HEK293 (cell line): Measurements from ENCODE around the gene FTCD.

Experiments
- CTCF ChIA-PET: fragments of 350-600 bp; formaldehyde crosslinking; extraction: SDS; loops from one replicate; lab custom pipeline; 2021; ENCODE audit warnings: antibody characterized with exemption; lab: Yijun Ruan, JAX
- POLR2A ChIA-PET: fragments of 300-600 bp; formaldehyde crosslinking; extraction: SDS; loops from one replicate; lab custom pipeline; 2020; ENCODE audit warnings: antibody characterized with exemption, inconsistent platforms; lab: Yijun Ruan, JAX
- H3K27ac ChIP-seq: fragments of 200-500 bp; sonication (Bioruptor generic); 2 replicates; pipeline ENCODE4 v1.5.1; 2014; ENCODE audit warnings: low read depth, low read length, control low read depth, inconsistent platforms; ENCODE audit errors: extremely low read depth
- H3K36me3 ChIP-seq, 2 experiments: fragments of 200-500 bp in 1 of 2; sonication (Bioruptor generic) in 1 of 2; 1 replicate in 1 of 2; 2 replicates in 1 of 2; pipeline ENCODE4 v1.5.1; 2014 to 2017; ENCODE audit warnings: inconsistent platforms in 2 of 2, low read length in 2 of 2; ENCODE audit not compliant: control insufficient read depth in 2 of 2, insufficient read depth in 1 of 2
- H3K4me1 ChIP-seq: fragments of 200-500 bp; sonication (Bioruptor generic); 2 replicates; pipeline ENCODE4 v1.5.1; 2014; ENCODE audit warnings: mild to moderate bottlenecking, low read length, inconsistent platforms; ENCODE audit not compliant: control insufficient read depth, insufficient read depth
- H3K4me3 ChIP-seq: 2 replicates; pipeline ENCODE4 v1.5.1; 2011; ENCODE audit warnings: low read depth, mild to moderate bottlenecking, control low read depth, low read length, moderate library complexity
- H3K9me3 ChIP-seq: fragments of 200-500 bp; sonication (Bioruptor generic); 2 replicates; pipeline ENCODE4 v1.5.1; 2014; ENCODE audit warnings: low read depth, low read length, inconsistent platforms; ENCODE audit not compliant: control insufficient read depth, insufficient read depth
- CTCF ChIP-seq: fragments of 450-650 bp; formaldehyde crosslinking; IDR thresholded peaks from 2 replicates; pipeline ENCODE4 v1.5.1; 2016; ENCODE audit warnings: missing biosample characterization, missing genetic modification characterization
- SCRT2 ChIP-seq: fragments of 450-650 bp; formaldehyde crosslinking; IDR thresholded peaks from 2 replicates; pipeline ENCODE4 v1.5.1; 2016; ENCODE audit warnings: missing biosample characterization, missing genetic modification characterization
- SETDB1 ChIP-seq: IDR thresholded peaks from one replicate; pipeline ENCODE4 v1.6.1; 2017; ENCODE audit warnings: mild to moderate bottlenecking, low read length, moderate library complexity, mixed read lengths; ENCODE audit not compliant: insufficient read length
- SP2 ChIP-seq: fragments of 450-650 bp; formaldehyde crosslinking; IDR thresholded peaks from 2 replicates; pipeline ENCODE4 v1.5.1; 2016; ENCODE audit warnings: missing biosample characterization, missing genetic modification characterization
- TRIM28 ChIP-seq: IDR thresholded peaks from 2 replicates; pipeline ENCODE4 v1.6.1; 2011; ENCODE audit warnings: low read length, control low read depth, borderline replicate concordance
- ZNF426 ChIP-seq: fragments of 450-650 bp; formaldehyde crosslinking; IDR thresholded peaks from 2 replicates; pipeline ENCODE4 v1.5.1; 2017; ENCODE audit warnings: missing biosample characterization, missing genetic modification characterization, mild to moderate bottlenecking, inconsistent platforms, moderate library complexity
- ZNF530 ChIP-seq: fragments of 450-650 bp; formaldehyde crosslinking; IDR thresholded peaks from 2 replicates; pipeline ENCODE4 v1.5.1; 2016; ENCODE audit warnings: low read depth, missing biosample characterization, missing genetic modification characterization
- ZNF571 ChIP-seq: fragments of 450-650 bp; formaldehyde crosslinking; IDR thresholded peaks from 2 replicates; pipeline ENCODE4 v1.5.0; 2017; ENCODE audit warnings: missing biosample characterization, missing genetic modification characterization
- ZNF701 ChIP-seq: fragments of 450-650 bp; formaldehyde crosslinking; IDR thresholded peaks from 2 replicates; pipeline ENCODE4 v1.5.1; 2016; ENCODE audit warnings: missing biosample characterization, missing genetic modification characterization
- ZSCAN18 ChIP-seq: fragments of 450-650 bp; formaldehyde crosslinking; IDR thresholded peaks from 2 replicates; pipeline ENCODE4 v1.5.1; 2016; ENCODE audit warnings: missing biosample characterization, missing genetic modification characterization

The FTCD gene

GRCh38 chr21:46115441-46116188 lies 39.8 kb downstream of the FTCD start (continued):
- TF ChIP-seq CTCF (tag by site-specific recombination) = no peak
- no peak for TF ChIP-seq SP2
- TF ChIP-seq ZNF426 (tag by site-specific recombination) = no peak
- TF ChIP-seq, all 188 proteins: peak for 0

- CTCF ChIA-PET = interaction anchor here (1.0 kb wide), 1 partner anchor 29 kb away, joined by 3 read pairs; no protein-coding TSS in a partner anchor
- TF ChIP-seq TRIM28 (peak; percentile 78; the same call in 1 of the 2 replicates), ZNF530 (no peak), SETDB1 (peak; percentile 62)
- H3K9me3 ChIP-seq = no peaks in the 10 kb centered on the region
- H3K36me3 ChIP-seq = peaks cover 0 to 74% of the 10 kb centered on the region in 2 experiments
- no peak overlapping the region for H3K27ac ChIP-seq
- H3K4me1 ChIP-seq = no peaks in the 10 kb centered on the region
- POLR2A ChIA-PET = interaction anchor here (0.7 kb wide), 1 partner anchor 151 kb away, joined by 3 read pairs; no protein-coding TSS in a partner anchor
- no peak overlapping the region for H3K4me3 ChIP-seq
Observed at GRCh38 chr21:46114963-46115362, 40.4 kb downstream of the FTCD start.

GRCh38 chr21:46113497-46114176 lies 41.7 kb downstream of the FTCD start:
- CTCF ChIA-PET = interaction anchor here (1.5 kb wide), 1 partner anchor 29 kb away, joined by 3 read pairs; no protein-coding TSS in a partner anchor
- H3K9me3 ChIP-seq = no peaks in the 10 kb centered on the region
- H3K4me1 ChIP-seq = no peaks in the 10 kb centered on the region
- H3K36me3 ChIP-seq = peaks cover 0 to 62% of the 10 kb centered on the region in 2 experiments
- no peak overlapping the region for H3K4me3 ChIP-seq
- H3K27ac ChIP-seq = no peak overlapping the region
- TF ChIP-seq ZSCAN18 (no peak), SCRT2 (tag by site-specific recombination) (0 out of 2 replicates have a peak, but pooled peaks have one; percentile 19)
- POLR2A ChIA-PET = no interaction called here

- CTCF ChIA-PET = interaction anchor here (1.5 kb wide), 1 partner anchor 30 kb away, joined by 3 read pairs; no protein-coding TSS in a partner anchor
- peaks cover 0 to 53% of the 10 kb centered on the region in 2 experiments for H3K36me3 ChIP-seq
Observed at GRCh38 chr21:46112725-46113215, 42.6 kb downstream of the FTCD start.

More at GRCh38 chr21:46112725-46113215, 42.6 kb downstream of the FTCD start:
- TF ChIP-seq ZNF701 (tag by site-specific recombination) = no peak
- TF ChIP-seq ZNF571 = no peak
- no peak overlapping the region for H3K27ac ChIP-seq
- no peaks in the 10 kb centered on the region for H3K4me1 ChIP-seq
- H3K4me3 ChIP-seq = no peak overlapping the region
- POLR2A ChIA-PET = no interaction called here
- H3K9me3 ChIP-seq = no peaks in the 10 kb centered on the region
